Activated T-helper 2 cell treated with anti-CD3 and anti-CD28 coated beads, Interferon-gamma antibody, Interleukin-2, Interleukin-4, amounts not matched to agents 10 μg/mL and 5 μg/mL and 100 μg/mL, durations not matched to agents 14 hours and 24 hours and 36 hours (primary cell): ENCODE measurements around the gene MICAL3. TPM values are rescaled to one million over a fixed set of nuclear protein-coding genes. Genes with fewer than 3 reads are reported as not detected.
"Not testable (repeated sequence)": the region's sequence is repeated elsewhere in the genome, so short reads cannot be mapped to it uniquely, and the experiment has no call there.

ENCODE experiments used
- DNase-seq: peaks from one replicate; pipeline ENCODE4 v3.0.0; 2021; ENCODE audit warnings: low spot score
- H3K27ac Mint-ChIP-seq: one replicate; pipeline ENCODE4 v1.8.0; 2021; ENCODE audit warnings: mixed read lengths
- H3K27me3 Mint-ChIP-seq: one replicate; pipeline ENCODE4 v1.8.0; 2021; ENCODE audit warnings: low read depth, mixed read lengths
- H3K36me3 Mint-ChIP-seq: one replicate; pipeline ENCODE4 v1.8.0; 2021; ENCODE audit warnings: low read depth, mixed read lengths
- H3K4me1 Mint-ChIP-seq: one replicate; pipeline ENCODE4 v1.8.0; 2021; ENCODE audit warnings: low read depth, mixed read lengths
- H3K4me3 Mint-ChIP-seq: one replicate; pipeline ENCODE4 v1.8.0; 2021; ENCODE audit warnings: low read depth, mild to moderate bottlenecking, moderate library complexity, mixed read lengths
- H3K9me3 Mint-ChIP-seq: one replicate; pipeline ENCODE4 v1.8.0; 2021; ENCODE audit warnings: mixed read lengths
- intact Hi-C: fragments of 100-400 bp; cut with micrococcal nuclease; formaldehyde crosslinking; loops from one replicate; pipeline ENCODE4 v1.15.1; 2023
- total RNA-seq: library from RNA; stranded (reverse); gene quantifications from 2 replicates; pipeline ENCODE4 v1.2.3, GENCODE V29; 2022

Gene MICAL3
- total RNA-seq, 1 donor from 2014 or later, result 41.8 TPM

DNA sequence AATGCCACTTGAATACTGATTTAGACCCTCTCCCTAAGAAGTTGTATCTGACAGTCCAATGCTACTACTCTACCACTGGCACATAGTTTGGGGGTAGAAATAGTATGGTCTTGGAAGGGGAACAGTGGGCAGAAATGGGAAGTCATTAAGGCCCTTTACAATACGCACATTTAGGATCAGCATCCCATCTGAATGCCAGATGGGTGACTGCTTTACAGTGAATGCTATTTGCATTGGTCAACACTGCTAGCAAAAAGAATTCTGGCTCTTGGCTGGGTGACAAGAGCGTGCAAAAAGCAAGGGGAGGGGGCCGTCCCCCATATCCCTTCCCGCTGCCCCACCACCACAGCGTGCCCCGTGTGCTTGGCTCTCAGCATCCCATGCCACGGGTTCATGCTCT, 145.4 kb downstream of the MICAL3 start:
- Mint-ChIP-seq H3K4me3 (no peak overlapping the region), H3K4me1 (no peaks in the 10 kb centered on the region), H3K27me3 (no peaks in the 10 kb centered on the region), H3K9me3 (no peaks in the 10 kb centered on the region), H3K36me3 (no peaks in the 10 kb centered on the region), H3K27ac (no peak overlapping the region)
- intact Hi-C loops, result no loop called here
- DNase-seq, result no peak

DNA sequence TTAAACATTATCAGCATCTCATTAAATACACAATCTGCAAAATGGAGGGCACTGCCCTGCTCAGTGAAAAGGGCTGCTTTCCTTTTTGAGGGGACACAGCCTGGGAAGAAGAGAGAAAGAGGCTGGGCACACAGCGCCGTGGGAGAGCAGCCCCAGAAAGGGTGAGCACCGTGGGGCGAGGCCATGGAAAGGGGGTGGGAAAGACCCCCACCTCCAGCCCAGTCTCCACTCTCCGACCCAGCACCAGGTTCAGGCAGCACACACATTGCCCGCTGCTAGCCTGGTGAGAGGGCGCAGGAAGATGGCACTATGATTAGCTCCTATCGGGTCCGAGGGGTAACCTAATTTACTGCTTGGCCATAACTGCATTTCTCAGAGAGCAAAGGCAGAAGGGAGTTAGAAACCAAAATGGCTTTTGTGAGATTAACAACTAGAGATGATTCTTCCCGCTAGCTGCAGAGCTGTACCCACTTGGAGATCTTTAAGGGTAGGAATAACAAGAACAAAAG, 146.1 kb downstream of the MICAL3 start:
- DNase-seq, result no peak
- H3K4me3 Mint-ChIP-seq, result no peak overlapping the region
- intact Hi-C loops, result no loop called here
- H3K4me1 Mint-ChIP-seq, result no peaks in the 10 kb centered on the region
- H3K36me3 Mint-ChIP-seq, result no peaks in the 10 kb centered on the region
- H3K27ac Mint-ChIP-seq, result no peak overlapping the region
- H3K27me3 Mint-ChIP-seq, result no peaks in the 10 kb centered on the region
- H3K9me3 Mint-ChIP-seq, result no peaks in the 10 kb centered on the region

DNA sequence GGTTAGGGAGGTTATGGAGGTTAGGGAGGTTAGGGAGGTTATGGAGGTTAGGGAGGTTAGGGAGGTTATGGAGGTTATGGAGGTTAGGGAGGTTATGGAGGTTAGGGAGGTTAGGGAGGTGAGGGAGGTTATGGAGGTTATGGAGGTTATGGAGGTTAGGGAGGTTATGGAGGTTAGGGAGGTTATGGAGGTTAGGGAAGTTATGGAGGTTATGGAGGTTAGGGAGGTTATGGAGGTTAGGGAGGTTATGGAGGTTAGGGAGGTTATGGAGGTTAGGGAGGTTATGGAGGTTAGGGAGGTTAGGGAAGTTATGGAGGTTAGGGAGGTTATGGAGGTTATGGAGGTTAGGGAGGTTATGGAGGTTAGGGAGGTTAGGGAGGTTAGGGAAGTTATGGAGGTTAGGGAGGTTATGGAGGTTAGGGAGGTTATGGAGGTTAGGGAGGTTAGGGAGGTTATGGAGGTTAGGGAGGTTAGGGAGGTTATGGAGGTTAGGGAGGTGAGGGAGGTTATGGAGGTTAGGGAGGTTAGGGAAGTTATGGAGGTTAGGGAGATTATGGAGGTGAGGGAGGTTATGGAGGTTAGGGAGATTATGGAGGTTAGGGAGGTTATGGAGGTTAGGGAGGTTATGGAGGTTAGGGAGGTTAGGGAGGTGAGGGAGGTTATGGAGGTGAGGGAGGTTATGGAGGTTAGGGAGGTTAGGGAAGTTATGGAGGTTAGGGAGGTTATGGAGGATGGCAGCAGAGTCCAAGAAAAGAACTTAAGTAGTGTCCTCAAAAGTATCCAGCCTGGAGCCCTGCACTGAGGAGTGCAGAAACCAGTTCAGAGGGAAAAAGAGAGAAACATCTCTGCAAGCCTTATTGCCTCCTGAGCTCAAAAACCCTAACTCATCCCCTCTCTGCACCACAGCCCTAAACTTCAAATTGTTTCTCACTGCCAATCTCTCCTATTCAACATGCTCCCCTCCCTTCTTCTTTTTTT, 147.2 kb downstream of the MICAL3 start:
- H3K27me3 Mint-ChIP-seq, H3K4me3 Mint-ChIP-seq, H3K27ac Mint-ChIP-seq, H3K4me1 Mint-ChIP-seq, intact Hi-C loops, DNase-seq, H3K36me3 Mint-ChIP-seq, H3K9me3 Mint-ChIP-seq: not testable (repeated sequence)

DNA sequence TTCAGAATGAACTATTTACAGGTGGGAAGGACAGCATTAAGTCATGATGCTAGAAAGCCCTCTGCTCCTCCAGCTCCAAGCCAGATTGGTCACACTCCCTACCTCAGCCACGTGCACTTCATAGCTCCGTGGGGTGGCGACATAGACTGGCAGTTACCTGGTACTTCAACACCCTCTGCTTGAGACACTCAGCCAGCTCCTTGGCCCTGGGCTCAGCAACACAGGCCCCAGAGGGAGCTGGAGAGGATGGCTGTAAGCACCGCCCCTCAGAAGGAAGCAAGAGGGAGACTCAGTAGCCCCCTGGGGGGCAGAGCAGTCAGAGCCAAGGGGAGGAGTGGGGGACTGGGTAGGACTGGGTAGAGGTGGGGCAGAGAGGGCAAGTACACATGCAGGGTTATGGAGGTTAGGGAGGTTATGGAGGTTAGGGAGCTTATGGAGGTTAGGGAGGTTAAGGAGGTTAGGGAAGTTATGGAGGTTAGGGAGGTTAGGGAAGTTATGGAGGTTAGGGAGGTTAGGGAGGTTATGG, 148.0 kb downstream of the MICAL3 start:
- intact Hi-C loops, result no loop called here

DNA sequence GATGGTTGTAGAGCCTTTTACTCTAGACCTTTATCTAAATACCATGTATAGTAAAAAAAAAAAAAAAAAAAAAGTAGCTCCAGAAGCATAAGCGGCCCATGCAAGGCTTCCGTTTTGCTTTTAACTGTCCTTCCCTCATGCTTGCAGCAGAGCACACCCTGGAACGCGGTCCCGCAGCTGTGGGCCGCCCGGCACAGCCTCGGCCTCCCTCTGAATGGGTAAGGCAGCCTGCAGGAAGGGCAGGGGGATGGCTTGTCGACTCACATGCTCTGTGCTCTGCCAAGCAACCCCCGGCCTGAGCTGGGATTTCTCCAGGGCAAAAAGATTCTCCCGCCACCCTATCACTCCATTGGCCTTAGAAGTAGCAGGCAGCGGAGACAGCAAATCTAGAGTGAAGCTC, 148.7 kb downstream of the MICAL3 start:
- DNase-seq, result no peak
- Mint-ChIP-seq H3K27me3 (no peaks in the 10 kb centered on the region), H3K4me3 (no peak overlapping the region), H3K9me3 (no peaks in the 10 kb centered on the region), H3K4me1 (no peaks in the 10 kb centered on the region), H3K27ac (no peak overlapping the region), H3K36me3 (peaks cover 3% of the 10 kb centered on the region)
- intact Hi-C loops, result no loop called here

More for the DNA sequence above, 148.0 kb downstream of the MICAL3 start:
- Mint-ChIP-seq H3K9me3 (no peaks in the 10 kb centered on the region), H3K27me3 (no peaks in the 10 kb centered on the region), H3K4me1 (no peaks in the 10 kb centered on the region), H3K4me3 (no peak overlapping the region), H3K27ac (no peak overlapping the region), H3K36me3 (peaks cover 2% of the 10 kb centered on the region)
- DNase-seq, result no peak

DNA sequence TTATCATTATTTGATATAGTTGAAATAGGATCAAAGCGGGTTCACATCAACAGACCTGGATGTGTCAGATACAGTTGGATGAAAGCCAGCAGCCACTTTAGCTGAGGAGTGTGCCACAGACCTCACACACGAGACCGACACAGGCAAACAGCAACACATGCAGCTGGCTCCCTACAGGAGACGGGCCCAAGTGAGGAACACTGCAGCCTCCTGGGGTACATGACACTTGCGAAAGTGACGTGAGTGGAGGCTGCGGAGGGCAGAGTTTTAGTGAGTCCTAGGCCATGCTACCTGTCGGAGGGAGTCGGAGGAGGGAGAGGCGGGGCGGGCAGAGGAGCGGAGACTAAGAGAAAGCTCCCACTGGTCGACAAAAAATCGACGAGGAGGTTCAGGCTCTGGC, 149.2 kb downstream of the MICAL3 start:
- H3K9me3 Mint-ChIP-seq, result no peaks in the 10 kb centered on the region
- H3K4me3 Mint-ChIP-seq, result no peak overlapping the region

DNA sequence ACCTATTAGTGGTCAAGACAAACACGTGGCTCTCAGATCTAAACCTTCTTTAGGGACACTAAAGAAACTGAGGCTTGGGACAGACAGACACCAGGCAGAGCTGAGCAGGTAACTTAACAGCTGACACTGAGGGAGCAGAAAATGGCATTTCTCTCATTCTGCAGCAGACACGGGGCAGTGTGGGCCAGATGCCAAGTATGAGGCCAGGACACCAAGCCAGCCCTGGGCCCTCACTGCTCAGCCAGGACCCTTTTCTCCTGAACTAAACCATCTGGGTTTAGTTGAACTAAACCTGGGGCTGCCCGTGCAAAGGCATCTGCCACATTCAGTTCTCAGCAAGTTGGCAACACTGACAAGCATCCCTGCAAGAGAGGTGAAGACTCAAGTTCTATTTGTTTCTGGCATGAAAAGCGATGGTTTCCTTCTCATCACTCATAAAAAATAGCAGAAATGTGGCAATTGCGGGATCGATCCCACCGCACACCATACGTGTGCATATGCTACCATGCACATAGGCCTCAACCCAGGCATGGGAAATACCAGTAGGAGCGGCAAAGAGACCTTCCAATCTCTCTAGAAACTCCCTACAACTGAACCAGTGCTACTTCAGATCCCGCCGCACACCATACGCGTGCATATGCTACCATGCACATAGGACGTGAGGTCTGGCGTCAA, 150.0 kb downstream of the MICAL3 start:
- Mint-ChIP-seq H3K9me3 (no peaks in the 10 kb centered on the region), H3K27me3 (no peaks in the 10 kb centered on the region), H3K36me3 (peaks cover 3% of the 10 kb centered on the region), H3K27ac (no peak overlapping the region), H3K4me3 (no peak overlapping the region), H3K4me1 (no peaks in the 10 kb centered on the region)
- no peak for DNase-seq
- intact Hi-C loops, result no loop called here

More for the DNA sequence above, 149.2 kb downstream of the MICAL3 start:
- H3K27me3 Mint-ChIP-seq, result no peaks in the 10 kb centered on the region
- H3K27ac Mint-ChIP-seq, result no peak overlapping the region
- intact Hi-C loops, result no loop called here
- no peak for DNase-seq
- peaks cover 3% of the 10 kb centered on the region for H3K36me3 Mint-ChIP-seq
- H3K4me1 Mint-ChIP-seq, result no peaks in the 10 kb centered on the region

DNA sequence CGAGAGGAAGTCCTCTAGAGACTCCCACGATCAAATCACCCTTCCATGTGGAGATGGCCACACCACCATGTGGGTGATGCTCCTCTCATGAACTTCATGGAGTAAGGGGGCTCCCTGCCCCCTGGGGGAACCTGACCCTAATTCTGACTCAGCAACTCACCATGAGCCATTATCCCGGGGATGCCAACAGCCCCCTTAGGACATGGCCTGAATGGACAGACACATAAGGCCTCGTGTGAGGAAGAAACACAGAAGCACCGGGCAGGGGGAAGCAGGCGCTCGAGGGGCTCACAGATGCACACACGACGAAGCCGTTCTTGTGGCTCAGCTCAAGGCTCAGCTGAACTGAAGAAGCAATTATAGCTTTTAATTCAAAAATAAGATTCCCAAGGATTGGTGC, 150.6 kb downstream of the MICAL3 start:
- H3K27ac Mint-ChIP-seq, result no peak overlapping the region
- H3K9me3 Mint-ChIP-seq, result no peaks in the 10 kb centered on the region
- no peaks in the 10 kb centered on the region for H3K4me1 Mint-ChIP-seq
- H3K4me3 Mint-ChIP-seq, result no peak overlapping the region
- intact Hi-C loops, result no loop called here
- no peaks in the 10 kb centered on the region for H3K27me3 Mint-ChIP-seq
- DNase-seq, result no peak
- H3K36me3 Mint-ChIP-seq, result peaks cover 3% of the 10 kb centered on the region

DNA sequence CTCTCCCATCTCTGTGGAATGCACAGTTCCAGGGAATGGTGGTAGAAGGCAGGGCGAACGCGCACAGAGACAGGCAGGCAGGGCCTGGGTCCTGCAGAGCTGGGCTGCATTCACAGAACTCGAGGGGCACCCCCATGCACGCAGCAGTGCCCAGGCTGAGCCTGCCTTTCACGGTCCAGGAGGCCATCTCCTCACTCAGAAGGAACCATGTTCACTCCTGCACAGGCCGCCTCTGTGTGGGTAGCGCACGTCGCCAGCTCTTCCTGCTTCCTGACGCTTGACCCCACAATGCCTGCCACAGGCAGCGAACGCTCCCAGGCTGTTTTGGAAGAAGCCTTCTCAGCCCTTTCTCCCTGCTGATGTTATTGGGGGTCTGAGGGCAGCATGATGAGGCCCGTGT, 151.2 kb downstream of the MICAL3 start:
- peaks cover 3% of the 10 kb centered on the region for H3K36me3 Mint-ChIP-seq
- intact Hi-C loops, result no loop called here
- H3K4me3 Mint-ChIP-seq, result no peak overlapping the region
- DNase-seq, result no peak
- no peaks in the 10 kb centered on the region for H3K9me3 Mint-ChIP-seq
- no peaks in the 10 kb centered on the region for H3K27me3 Mint-ChIP-seq
- H3K27ac Mint-ChIP-seq, result no peak overlapping the region
- H3K4me1 Mint-ChIP-seq, result no peaks in the 10 kb centered on the region

DNA sequence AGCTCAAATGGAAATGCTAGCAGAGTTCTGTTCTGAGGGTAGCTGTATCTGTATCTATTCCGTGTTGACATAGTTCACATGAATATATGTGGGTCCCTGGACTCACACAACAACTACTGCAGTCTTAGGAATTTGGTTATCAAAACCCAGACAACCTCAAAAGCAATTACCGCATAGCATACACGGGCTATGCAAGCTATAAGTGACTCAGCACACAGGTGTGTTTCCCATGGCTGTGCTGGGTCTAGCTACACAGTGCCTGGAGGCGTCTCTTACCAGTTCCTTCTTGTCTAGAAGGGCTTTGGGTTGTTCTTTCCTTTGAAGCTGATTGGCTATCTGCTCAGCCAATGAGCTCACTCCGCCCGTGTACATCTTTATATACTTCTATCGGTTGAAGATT, 151.9 kb downstream of the MICAL3 start:
- Mint-ChIP-seq H3K4me1 (no peaks in the 10 kb centered on the region), H3K27ac (no peak overlapping the region), H3K27me3 (no peaks in the 10 kb centered on the region)

DNA sequence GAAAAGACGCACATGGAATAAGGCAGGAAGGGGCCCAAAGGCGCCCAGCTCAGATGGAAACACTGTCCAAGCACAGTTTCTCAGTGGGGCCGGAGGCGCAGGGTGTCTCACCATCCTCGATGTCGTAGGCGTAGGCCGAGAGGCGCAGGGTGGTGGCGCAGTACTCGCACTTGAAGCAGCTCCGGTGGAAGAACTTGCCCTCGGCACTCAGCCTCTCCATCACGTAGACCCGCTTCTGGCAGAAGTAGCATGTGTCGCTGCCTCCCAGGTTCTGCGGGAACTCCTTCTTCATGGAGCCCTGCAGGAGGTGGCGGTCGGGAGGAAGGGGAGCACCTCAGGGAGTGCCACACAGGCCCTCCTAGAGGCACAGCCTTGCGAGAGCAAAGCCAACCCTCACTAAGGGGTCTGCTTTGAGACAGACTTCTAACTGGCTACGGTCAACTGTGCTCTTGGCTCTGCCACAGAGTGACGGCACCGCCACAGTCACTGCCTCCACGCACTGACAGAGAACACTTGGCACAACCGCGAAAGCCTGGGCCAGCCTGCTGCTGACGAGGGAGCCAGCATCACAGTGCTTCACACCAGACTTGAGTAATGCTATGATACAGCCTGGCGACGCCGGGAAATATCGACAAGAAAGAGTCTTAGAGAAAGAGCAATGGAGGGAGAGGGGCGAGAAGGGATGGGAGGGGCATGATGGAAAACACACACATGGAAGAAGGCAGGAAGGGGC, 152.5 kb downstream of the MICAL3 start:
- H3K27me3 Mint-ChIP-seq, result no peaks in the 10 kb centered on the region
- H3K4me1 Mint-ChIP-seq, result no peaks in the 10 kb centered on the region
- H3K9me3 Mint-ChIP-seq, result no peaks in the 10 kb centered on the region
- H3K4me3 Mint-ChIP-seq, result no peak overlapping the region
- peaks cover 3% of the 10 kb centered on the region for H3K36me3 Mint-ChIP-seq
- no peak overlapping the region for H3K27ac Mint-ChIP-seq
- intact Hi-C loops, result no loop called here
- DNase-seq, result no peak

More for the DNA sequence above, 151.9 kb downstream of the MICAL3 start:
- Mint-ChIP-seq H3K4me3 (no peak overlapping the region), H3K36me3 (peaks cover 3% of the 10 kb centered on the region), H3K9me3 (no peaks in the 10 kb centered on the region)
- DNase-seq, result no peak
- intact Hi-C loops, result no loop called here

DNA sequence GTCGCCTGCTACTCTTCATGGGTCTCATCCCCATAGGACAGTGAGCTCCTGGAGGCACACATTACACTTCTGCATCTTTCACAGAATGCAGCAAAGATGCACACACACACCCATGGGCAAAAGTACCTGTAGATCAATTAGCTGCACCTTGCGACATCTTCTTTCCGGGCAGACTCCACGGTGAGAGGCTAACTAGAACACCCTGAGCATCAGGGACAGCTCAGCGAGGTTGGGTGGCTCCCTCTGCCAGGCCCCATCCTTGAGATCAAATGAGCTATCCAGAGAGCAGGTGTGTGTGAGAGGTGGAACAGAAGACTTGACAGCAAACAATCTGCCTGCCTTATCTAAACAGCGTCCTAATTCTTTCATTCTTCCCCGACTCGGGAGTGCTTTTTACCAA, 154.0 kb downstream of the MICAL3 start:
- no peak overlapping the region for H3K27ac Mint-ChIP-seq
- no peak overlapping the region for H3K4me3 Mint-ChIP-seq
- H3K9me3 Mint-ChIP-seq, result no peaks in the 10 kb centered on the region
- DNase-seq, result no peak
- H3K27me3 Mint-ChIP-seq, result no peaks in the 10 kb centered on the region
- peaks cover 3% of the 10 kb centered on the region for H3K36me3 Mint-ChIP-seq
- intact Hi-C loops, result no loop called here
- no peaks in the 10 kb centered on the region for H3K4me1 Mint-ChIP-seq
